ENCODE results near the gene PPP1R3G. TPM values are rescaled to one million over a fixed set of nuclear protein-coding genes. Genes with fewer than 3 reads are reported as not detected.
A peak's percentile ranks its signal among the peaks of the same experiment; 100 is the strongest.

Gene PPP1R3G
- polyA plus RNA-seq = 0.01 to 0.06 TPM (median 0.02 TPM) in 3 replicates
- polyA plus RNA-seq (2011; ENCODE audit: low read depth) = 0.05 TPM
- polyA plus RNA-seq (2011; cell fraction: cytosol; rRNA removed) = 0.02 and 0.03 TPM in 2 replicates
- 0.06 and 0.07 TPM in 2 replicates for polyA plus RNA-seq (2011; cell fraction: nucleus; rRNA removed)
- 0.06 and 0.11 TPM in 2 replicates for polyA plus RNA-seq (2012; ENCODE audit: low replicate concordance)
- polyA minus RNA-seq = 0.03 TPM in 2 of 3 replicates, not detected in the other
- not detected for polyA minus RNA-seq (2011; cell fraction: cytosol; rRNA and poly(A)+ RNA removed)
- 0.11 TPM in 1 of 2 replicates, not detected in the other for polyA minus RNA-seq (2011; cell fraction: nucleus; rRNA and poly(A)+ RNA removed)

GRCh38 chr6:5084781-5085647, at the start of gene PPP1R3G:
Gene PPP1R3G (plus strand): TSS chr6:5085341. CDS start chr6:5085486, 145 bp downstream.
- H3K9ac ChIP-seq (ENCODE audit: control insufficient read depth, extremely low read depth, insufficient read depth, low read length) = peak within 1 kb of the TSS; percentile 39
- no peak for TF ChIP-seq EZH2 (IDR thresholded peaks at IDR 0.05; ENCODE audit: low read length)
- no peak for TF ChIP-seq CTCF (optimal IDR thresholded peaks at IDR 0.05 in 1 of 3, IDR thresholded peaks at IDR 0.05 in 1 of 3, conservative IDR thresholded peaks at IDR 0.05 in 1 of 3; ENCODE audit: extremely low read depth in 1 of 3, insufficient read depth in 2 of 3, low read length in 3 of 3)
- dilution Hi-C loops (cut with MboI; ENCODE audit: extremely low pct_ligation_motif_present, low sequenced_read_pairs) = no loop called here
- peaks cover 21% of the 10 kb centered on the region for H3K4me1 ChIP-seq (ENCODE audit: control insufficient read depth, extremely low read depth, insufficient read depth, low read length)
- peak within 1 kb of the TSS; percentile 55 for H2AFZ ChIP-seq (ENCODE audit: control insufficient read depth, low read length)
- no peak for FAIRE-seq
- peaks cover 21% of the 10 kb centered on the region for H3K27me3 ChIP-seq (ENCODE audit: control insufficient read depth, extremely low read depth, insufficient read depth, low read length)
- H3K79me2 ChIP-seq (ENCODE audit: control insufficient read depth, insufficient read depth, low read length) = no peaks in the 10 kb centered on the region
- peak within 1 kb of the TSS; percentile 35 to 62 (median 57) for H3K4me3 ChIP-seq (ENCODE audit: control insufficient read depth in 2 of 3, extremely low read depth in 1 of 3, insufficient read depth in 2 of 3, low read depth in 1 of 3, low read length in 3 of 3)
- no peaks in the 10 kb centered on the region for H3K9me3 ChIP-seq (ENCODE audit: control insufficient read depth, low read depth, low read length)
- H3K9me1 ChIP-seq (ENCODE audit: control insufficient read depth, extremely low read depth, insufficient read depth, low read length) = no peaks in the 10 kb centered on the region
- H4K20me1 ChIP-seq (ENCODE audit: control insufficient read depth, extremely low read depth, insufficient read depth, low read length) = no peaks in the 10 kb centered on the region
- DNase-seq (ENCODE audit: low read depth, low spot score) = no peak
- H3K4me2 ChIP-seq (ENCODE audit: control insufficient read depth, extremely low read depth, insufficient read depth, low read depth, low read length) = peak within 1 kb of the TSS; percentile 81
- no peak within 1 kb of the TSS for H3K27ac ChIP-seq (ENCODE audit: control insufficient read depth, insufficient read depth, low read length)
- H3K36me3 ChIP-seq (ENCODE audit: control insufficient read depth in 2 of 2, extremely low read depth in 1 of 2, insufficient read depth in 2 of 2, low read length in 2 of 2) = no peaks in the 10 kb centered on the region

GRCh38 chr6:5036269-5036668, 48.9 kb upstream of the PPP1R3G start:
- Histone ChIP-seq H4K20me1 (ENCODE audit: control insufficient read depth, extremely low read depth, insufficient read depth, low read length) (no peaks in the 10 kb centered on the region), H3K27me3 (ENCODE audit: control insufficient read depth, extremely low read depth, insufficient read depth, low read length) (no peaks in the 10 kb centered on the region), H2AFZ (ENCODE audit: control insufficient read depth, low read length) (peak overlapping the region; percentile 12), H3K4me1 (ENCODE audit: control insufficient read depth, extremely low read depth, insufficient read depth, low read length) (peaks cover 32% of the 10 kb centered on the region), H3K79me2 (ENCODE audit: control insufficient read depth, insufficient read depth, low read length) (no peaks in the 10 kb centered on the region), H3K27ac (ENCODE audit: control insufficient read depth, insufficient read depth, low read length) (no peak overlapping the region), H3K9me1 (ENCODE audit: control insufficient read depth, extremely low read depth, insufficient read depth, low read length) (no peaks in the 10 kb centered on the region), H3K9me3 (ENCODE audit: control insufficient read depth, low read depth, low read length) (no peaks in the 10 kb centered on the region), H3K9ac (ENCODE audit: control insufficient read depth, extremely low read depth, insufficient read depth, low read length) (no peak overlapping the region), H3K4me3 (ENCODE audit: control insufficient read depth in 2 of 3, extremely low read depth in 1 of 3, insufficient read depth in 2 of 3, low read depth in 1 of 3, low read length in 3 of 3) (no peak overlapping the region), H3K36me3 (ENCODE audit: control insufficient read depth in 2 of 2, extremely low read depth in 1 of 2, insufficient read depth in 2 of 2, low read length in 2 of 2) (no peaks in the 10 kb centered on the region), H3K4me2 (ENCODE audit: control insufficient read depth, extremely low read depth, insufficient read depth, low read depth, low read length) (no peak overlapping the region)
- FAIRE-seq = peak; percentile 66
- TF ChIP-seq CTCF (optimal IDR thresholded peaks at IDR 0.05 in 1 of 3, IDR thresholded peaks at IDR 0.05 in 1 of 3, conservative IDR thresholded peaks at IDR 0.05 in 1 of 3; ENCODE audit: extremely low read depth in 1 of 3, insufficient read depth in 2 of 3, low read length in 3 of 3) (peak; percentile 22 to 51 (median 26)), EZH2 (IDR thresholded peaks at IDR 0.05; ENCODE audit: low read length) (no peak)
- DNase-seq (ENCODE audit: low read depth, low spot score) = no peak
- dilution Hi-C loops (cut with MboI; ENCODE audit: extremely low pct_ligation_motif_present, low sequenced_read_pairs) = no loop called here

Data from keratinocyte (primary cell).